ENCODE results near the gene SP2. TPM values are rescaled to one million over a fixed set of nuclear protein-coding genes. Genes with fewer than 3 reads are reported as not detected.

SP2 gene
- total and polyA plus RNA-seq, 7 donors: 6.2 to 16.1 (median 10.8) TPM

GRCh38 chr17:47949946-47950345, 53.9 kb downstream of the SP2 start:
- H3K4me3 ChIP-seq: no peak overlapping the region
- 63 to 78% (median 65%) methylated on average over 3 of the region's 3 CpGs for WGBS, 3 donors
- ATAC-seq (no peak), DNase-seq (no peak)
- intact Hi-C loops (cut with DNase I): loop anchor here (1.0 to 5.0 kb wide), 6 partner anchors 21 to 118 kb away; partner anchors contain the start of genes CDK5RAP3 (in 1 of the 2), LRRC46 (in 1 of the 2), MRPL10 (in 1 of the 2) and SCRN2 (in 1 of the 2)
- peaks cover 4 to 38% of the 10 kb centered on the region in 2 donors for H3K36me3 ChIP-seq (ENCODE audit: insufficient read depth in 1 of 2, low read depth in 1 of 2)
- H3K27me3 ChIP-seq (ENCODE audit: insufficient read depth in 3 of 3, low read length in 2 of 3): no peaks in the 10 kb centered on the region
- peaks cover 21% of the 10 kb centered on the region for H3K4me1 ChIP-seq
- TF ChIP-seq CTCF (IDR thresholded peaks at IDR 0.05): no peak
- H3K9me3 ChIP-seq: no peaks in the 10 kb centered on the region
- peak overlapping the region; percentile 71 for H3K27ac ChIP-seq

DNA sequence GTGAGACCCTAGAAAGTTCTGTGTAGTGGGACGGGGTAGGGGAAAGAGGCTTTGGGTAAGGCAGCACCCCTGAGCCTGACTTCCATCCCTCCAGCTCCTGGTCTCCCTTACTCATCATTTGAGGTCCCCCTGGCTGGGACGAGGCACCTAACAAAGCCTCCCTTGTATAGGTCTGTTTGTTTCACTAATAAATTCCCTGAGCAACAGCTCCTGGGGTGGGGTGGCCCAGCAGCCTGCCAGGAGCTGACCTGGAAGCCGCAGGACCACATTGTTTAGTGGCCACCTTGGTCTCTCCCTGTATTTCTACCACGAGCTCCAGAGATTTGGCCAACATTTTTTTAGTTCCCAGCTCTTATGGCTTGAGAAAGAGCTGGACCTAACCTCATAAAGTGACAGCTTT, 54.4 kb downstream of the SP2 start:
- Histone ChIP-seq H3K4me1 (peaks cover 16% of the 10 kb centered on the region), H3K27ac (no peak overlapping the region), H3K9me3 (no peaks in the 10 kb centered on the region), H3K4me3 (no peak overlapping the region), H3K27me3 (ENCODE audit: insufficient read depth in 3 of 3, low read length in 2 of 3) (no peaks in the 10 kb centered on the region), H3K36me3 (ENCODE audit: insufficient read depth in 1 of 2, low read depth in 1 of 2) (peaks cover 4 to 33% of the 10 kb centered on the region in 2 donors)
- 86 to 91% (median 90%) methylated on average over 4 of the region's 4 CpGs for WGBS, 3 donors
- no peak for TF ChIP-seq CTCF (IDR thresholded peaks at IDR 0.05)
- intact Hi-C loops (cut with DNase I): loop anchor here (1.0 to 5.0 kb wide), 3 partner anchors 20 to 118 kb away; partner anchors contain the start of genes CDK5RAP3 (in 1 of the 2), LRRC46 (in 1 of the 2) and MRPL10 (in 1 of the 2)
- DNase-seq: no peak
- ATAC-seq: no peak

DNA sequence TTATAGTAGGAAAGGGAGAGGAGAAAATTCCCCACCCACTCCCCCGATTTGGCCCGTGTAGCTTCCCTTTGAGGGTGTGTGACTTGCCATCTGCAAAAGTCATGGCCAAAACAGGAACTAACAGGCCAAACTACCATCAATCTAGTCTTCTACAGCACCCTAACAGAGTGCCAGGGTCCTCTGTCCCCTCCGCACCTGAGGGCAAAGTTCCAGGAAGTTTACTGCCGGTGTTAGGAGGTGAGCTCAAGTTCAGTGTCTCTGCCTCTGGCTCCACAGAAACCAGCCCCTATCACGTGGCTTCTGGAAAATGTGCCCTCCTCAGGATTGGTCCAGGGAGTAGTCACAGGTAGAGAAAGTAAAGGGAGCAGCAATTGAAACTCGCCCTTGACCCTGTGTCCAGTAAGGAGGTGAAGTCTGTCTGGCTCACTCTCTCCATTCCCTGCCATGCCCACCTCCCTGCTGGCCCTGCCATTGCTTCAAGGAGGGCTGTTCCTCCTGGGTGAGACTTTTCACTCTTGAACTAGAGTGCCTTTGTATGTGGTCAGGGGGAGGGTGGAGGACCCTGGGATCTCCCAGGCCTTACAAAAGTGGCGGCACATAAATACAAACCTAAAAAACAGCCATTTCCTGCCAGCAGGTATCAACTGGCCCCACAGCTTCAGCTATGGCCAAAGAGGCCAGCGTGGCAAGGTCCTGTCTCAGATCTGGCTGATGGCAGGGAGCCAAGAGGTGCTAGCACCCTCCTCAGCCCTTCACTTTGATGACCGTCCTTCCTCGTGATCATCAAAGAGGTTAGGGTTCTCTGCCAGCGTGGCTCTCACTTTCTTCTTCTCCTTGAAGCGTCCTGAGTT, 56.4 kb downstream of the SP2 start:
- intact Hi-C loops (cut with DNase I): loop anchor here in 1 of 2 donors (5.0 kb wide), 1 partner anchor 120 kb away; the partner anchor contains the start of genes LRRC46 and MRPL10
- no peak overlapping the region for H3K27ac ChIP-seq
- H3K4me3 ChIP-seq: no peak overlapping the region
- DNase-seq: no peak
- TF ChIP-seq CTCF (IDR thresholded peaks at IDR 0.05): no peak
- H3K27me3 ChIP-seq (ENCODE audit: insufficient read depth in 3 of 3, low read length in 2 of 3): no peaks in the 10 kb centered on the region
- WGBS, 3 donors: 74 to 80% (median 78%) methylated on average over 12 of the region's 12 CpGs
- ATAC-seq: no peak
- peaks cover 16% of the 10 kb centered on the region for H3K4me1 ChIP-seq
- peaks cover 0 to 19% of the 10 kb centered on the region in 2 donors for H3K36me3 ChIP-seq (ENCODE audit: insufficient read depth in 1 of 2, low read depth in 1 of 2)
- H3K9me3 ChIP-seq: no peaks in the 10 kb centered on the region

- H3K36me3 ChIP-seq (ENCODE audit: insufficient read depth in 1 of 2, low read depth in 1 of 2): peaks cover 0 to 9% of the 10 kb centered on the region in 2 donors
- DNase-seq (no peak), ATAC-seq (no peak)
- H3K4me3 ChIP-seq: no peak overlapping the region
- no peak overlapping the region for H3K27ac ChIP-seq
- no peaks in the 10 kb centered on the region for H3K27me3 ChIP-seq (ENCODE audit: insufficient read depth in 3 of 3, low read length in 2 of 3)
- intact Hi-C loops (cut with DNase I): loop anchor here in 1 of 2 donors (5.0 kb wide), 1 partner anchor 122 kb away; the partner anchor contains the start of genes LRRC46 and MRPL10
- peaks cover 8% of the 10 kb centered on the region for H3K4me1 ChIP-seq
- no peaks in the 10 kb centered on the region for H3K9me3 ChIP-seq
- no peak for TF ChIP-seq CTCF (IDR thresholded peaks at IDR 0.05)
These were observed 57.9 kb downstream of the SP2 start for GRCh38 chr17:47953909-47954308.

Measured in psoas muscle (tissue), 8 donors.